Colonic mucosa (tissue), 4 donors: ENCODE data around the gene SLC16A2. TPM values are rescaled to one million over a fixed set of nuclear protein-coding genes. Genes with fewer than 3 reads are reported as not detected.

ENCODE experiments used
- DNase-seq: peaks from one replicate; pipeline ENCODE4 v3.0.0-alpha.2; 2020
- H3K27ac ChIP-seq: fragments of 200-600 bp; one replicate; pipeline ENCODE4 v1.8.0; 2021
- H3K27me3 ChIP-seq: fragments of 200-600 bp; one replicate; pipeline ENCODE4 v1.8.0; 2021
- H3K36me3 ChIP-seq: fragments of 200-600 bp; one replicate; pipeline ENCODE4 v1.8.0; 2021
- H3K4me1 ChIP-seq: fragments of 200-600 bp; one replicate; pipeline ENCODE4 v1.8.0; 2021; ENCODE audit warnings: mild to moderate bottlenecking
- H3K4me3 ChIP-seq: fragments of 200-600 bp; one replicate; pipeline ENCODE4 v1.8.0; 2021
- H3K9ac ChIP-seq, 2 donors: one replicate each; pipeline ENCODE4 v1.7.0; 2013; ENCODE audit warnings: control low read depth in 2 of 2, low read depth in 2 of 2, low read length in 2 of 2
- H3K9me3 ChIP-seq: fragments of 200-600 bp; one replicate; pipeline ENCODE4 v1.8.0; 2021
- intact Hi-C: fragments of 100-400 bp; cut with DNase I; formaldehyde crosslinking; loops from one replicate; pipeline ENCODE4 v1.14.1; 2022
- total RNA-seq, 2 donors: library from RNA; stranded (reverse); fragmentation: NEBNext Ultra II Directional in 1 of 2; extraction: Animal tissue kit (Norgen Biotek cat#: 25700) in 1 of 2; gene quantifications; one replicate each; pipeline ENCODE4 v1.2.1, GENCODE V29; 2021
- TF ChIP-seq, protein P1 (sequence below): fragments of 200-600 bp; IDR thresholded peaks from one replicate; pipeline ENCODE4 v1.8.0; 2022; ENCODE audit warnings: antibody characterized with exemption, mild to moderate bottlenecking
- donor health status: healthy.
- donor health status: DM: no; HTN: no; CAD: no.
- donor health status: DM: no; HTN: no; CAD: no.

SLC16A2 gene
- total RNA-seq, 2 donors from 2014 or later, result 1.3 to 2.9 TPM

DNA sequence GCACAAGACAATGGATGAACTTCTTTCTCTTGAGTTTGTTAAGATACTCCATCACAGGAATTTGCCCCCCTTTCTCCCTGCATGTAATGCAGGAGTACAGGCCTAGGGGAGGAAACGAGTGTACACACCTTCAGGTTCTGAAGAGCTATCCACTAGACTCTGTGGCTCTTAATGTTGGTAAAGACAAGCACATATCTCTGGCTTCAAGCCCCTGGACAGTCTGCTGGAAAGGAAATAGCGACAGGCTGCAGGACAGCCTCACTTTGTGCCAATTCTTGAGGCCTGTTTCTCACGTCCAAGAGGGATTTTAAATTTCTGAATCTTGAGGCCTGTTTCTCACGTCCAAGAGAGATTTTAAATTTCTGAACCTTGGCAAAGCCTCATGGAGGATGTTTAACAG, 106.1 kb downstream of the SLC16A2 start:
- TF ChIP-seq, protein P1, sequence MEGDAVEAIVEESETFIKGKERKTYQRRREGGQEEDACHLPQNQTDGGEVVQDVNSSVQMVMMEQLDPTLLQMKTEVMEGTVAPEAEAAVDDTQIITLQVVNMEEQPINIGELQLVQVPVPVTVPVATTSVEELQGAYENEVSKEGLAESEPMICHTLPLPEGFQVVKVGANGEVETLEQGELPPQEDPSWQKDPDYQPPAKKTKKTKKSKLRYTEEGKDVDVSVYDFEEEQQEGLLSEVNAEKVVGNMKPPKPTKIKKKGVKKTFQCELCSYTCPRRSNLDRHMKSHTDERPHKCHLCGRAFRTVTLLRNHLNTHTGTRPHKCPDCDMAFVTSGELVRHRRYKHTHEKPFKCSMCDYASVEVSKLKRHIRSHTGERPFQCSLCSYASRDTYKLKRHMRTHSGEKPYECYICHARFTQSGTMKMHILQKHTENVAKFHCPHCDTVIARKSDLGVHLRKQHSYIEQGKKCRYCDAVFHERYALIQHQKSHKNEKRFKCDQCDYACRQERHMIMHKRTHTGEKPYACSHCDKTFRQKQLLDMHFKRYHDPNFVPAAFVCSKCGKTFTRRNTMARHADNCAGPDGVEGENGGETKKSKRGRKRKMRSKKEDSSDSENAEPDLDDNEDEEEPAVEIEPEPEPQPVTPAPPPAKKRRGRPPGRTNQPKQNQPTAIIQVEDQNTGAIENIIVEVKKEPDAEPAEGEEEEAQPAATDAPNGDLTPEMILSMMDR, result no peak
- Histone ChIP-seq H3K4me1 (no peaks in the 10 kb centered on the region), H3K9me3 (no peaks in the 10 kb centered on the region), H3K27ac (no peak overlapping the region), H3K36me3 (no peaks in the 10 kb centered on the region), H3K27me3 (no peaks in the 10 kb centered on the region), H3K4me3 (no peak overlapping the region), H3K9ac (no peak overlapping the region)
- intact Hi-C loops, result no loop called here
- no peak for DNase-seq

GRCh38 chrX:74529311-74529710, 108.0 kb downstream of the SLC16A2 start:
- H3K27ac ChIP-seq, result no peak overlapping the region
- DNase-seq, result peak; percentile 1
- no peaks in the 10 kb centered on the region for H3K27me3 ChIP-seq
- TF ChIP-seq, protein P1, result no peak
- no peaks in the 10 kb centered on the region for H3K4me1 ChIP-seq
- no peak overlapping the region for H3K9ac ChIP-seq
- intact Hi-C loops, result no loop called here
- H3K36me3 ChIP-seq, result no peaks in the 10 kb centered on the region
- H3K4me3 ChIP-seq, result no peak overlapping the region
- no peaks in the 10 kb centered on the region for H3K9me3 ChIP-seq

GRCh38 chrX:74531081-74531480, 109.8 kb downstream of the SLC16A2 start:
- Histone ChIP-seq H3K4me1 (no peaks in the 10 kb centered on the region), H3K36me3 (no peaks in the 10 kb centered on the region), H3K9me3 (no peaks in the 10 kb centered on the region), H3K9ac (no peak overlapping the region), H3K4me3 (no peak overlapping the region), H3K27me3 (no peaks in the 10 kb centered on the region), H3K27ac (no peak overlapping the region)
- intact Hi-C loops, result no loop called here
- TF ChIP-seq, protein P1, result no peak
- DNase-seq, result peak; percentile 0

GRCh38 chrX:74534569-74535038, 113.3 kb downstream of the SLC16A2 start:
- no peak for DNase-seq
- no peaks in the 10 kb centered on the region for H3K36me3 ChIP-seq
- TF ChIP-seq, protein P1, result no peak
- H3K9ac ChIP-seq, result no peak overlapping the region
- H3K27me3 ChIP-seq, result no peaks in the 10 kb centered on the region
- no peaks in the 10 kb centered on the region for H3K9me3 ChIP-seq
- intact Hi-C loops, result no loop called here
- peak overlapping the region; percentile 86 for H3K27ac ChIP-seq
- no peak overlapping the region for H3K4me3 ChIP-seq
- no peaks in the 10 kb centered on the region for H3K4me1 ChIP-seq

DNA sequence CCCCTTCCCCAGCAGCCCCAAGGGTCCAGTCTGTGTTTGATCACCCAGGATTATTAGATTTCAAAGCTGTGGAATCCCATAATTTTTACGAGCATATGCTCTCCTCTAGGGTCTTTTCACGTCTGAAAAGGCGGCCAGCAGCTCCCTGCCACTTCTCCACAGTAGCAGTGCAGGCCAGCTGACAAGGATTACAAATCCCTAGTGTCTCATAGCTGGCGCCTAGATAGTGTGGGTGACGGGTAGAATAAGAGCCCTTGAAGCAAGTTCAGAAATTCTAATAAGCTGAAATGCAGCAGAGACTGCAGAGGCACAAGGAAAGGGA, 113.8 kb downstream of the SLC16A2 start:
- Histone ChIP-seq H3K9ac (peak overlapping the region; percentile 61 to 70), H3K27me3 (no peaks in the 10 kb centered on the region), H3K9me3 (no peaks in the 10 kb centered on the region), H3K27ac (peak overlapping the region; percentile 86), H3K4me1 (no peaks in the 10 kb centered on the region), H3K36me3 (no peaks in the 10 kb centered on the region), H3K4me3 (no peak overlapping the region)
- TF ChIP-seq, protein P1, result no peak
- intact Hi-C loops, result no loop called here
- no peak for DNase-seq
